ENCODE results near the gene GRIK4. TPM values are rescaled to one million over a fixed set of nuclear protein-coding genes. Genes with fewer than 3 reads are reported as not detected.

The GRIK4 gene
- total RNA-seq, 3 donors from 2014 or later (not counting 1 experiment from before 2014, with no cell fraction given) = 2.2 to 32.3 (median 21.9) TPM

GRCh38 chr11:120536797-120537169 lies 25.2 kb downstream of the GRIK4 start:
- Histone ChIP-seq H3K36me3 (ENCODE audit: control insufficient read depth, insufficient read depth, low read length) (no peaks in the 10 kb centered on the region), H3K27me3 (ENCODE audit: control insufficient read depth, insufficient read depth, low read length) (no peaks in the 10 kb centered on the region), H3K4me1 (ENCODE audit: control insufficient read depth, insufficient read depth, low read length) (no peaks in the 10 kb centered on the region), H3K9me3 (ENCODE audit: control insufficient read depth, insufficient read depth, low read length) (no peaks in the 10 kb centered on the region), H3K27ac (ENCODE audit: low read length) (no peak overlapping the region), H3K4me3 (ENCODE audit: low read length) (no peak overlapping the region)
- H3K4me1 Mint-ChIP-seq = peaks cover 0 to 35% of the 10 kb centered on the region in 2 donors
- 91% methylated on average over 11 of the region's 11 CpGs for WGBS (ENCODE audit: insufficient coverage)
- TF ChIP-seq CTCF (IDR thresholded peaks at IDR 0.05) = no peak
- no peaks in the 10 kb centered on the region for H3K9me3 Mint-ChIP-seq
- no peak for ATAC-seq
- H3K4me3 Mint-ChIP-seq = no peak overlapping the region
- H3K36me3 Mint-ChIP-seq = no peaks in the 10 kb centered on the region
- no peak overlapping the region for H3K27ac Mint-ChIP-seq
- intact Hi-C loops (cut with micrococcal nuclease) = no loop called here
- DNase-seq = no peak
- H3K27me3 Mint-ChIP-seq (ENCODE audit: low read depth in 2 of 2) = no peaks in the 10 kb centered on the region

- no peaks in the 10 kb centered on the region for H3K9me3 Mint-ChIP-seq
- H3K36me3 ChIP-seq (ENCODE audit: control insufficient read depth, insufficient read depth, low read length) = no peaks in the 10 kb centered on the region
- H3K9me3 ChIP-seq (ENCODE audit: control insufficient read depth, insufficient read depth, low read length) = no peaks in the 10 kb centered on the region
- no peak for TF ChIP-seq CTCF (IDR thresholded peaks at IDR 0.05)
- DNase-seq (no peak), ATAC-seq (no peak)
- WGBS (ENCODE audit: insufficient coverage) = 96% methylated on average over 12 of the region's 12 CpGs
- no peak overlapping the region for H3K4me3 ChIP-seq (ENCODE audit: low read length)
- H3K27me3 Mint-ChIP-seq (ENCODE audit: low read depth in 2 of 2) = no peaks in the 10 kb centered on the region
- H3K27me3 ChIP-seq (ENCODE audit: control insufficient read depth, insufficient read depth, low read length) = no peaks in the 10 kb centered on the region
- no peak overlapping the region for H3K4me3 Mint-ChIP-seq
- peak overlapping the region in 1 of 2 donors; percentile 54 for H3K27ac Mint-ChIP-seq
- H3K4me1 Mint-ChIP-seq = peaks cover 0 to 33% of the 10 kb centered on the region in 2 donors
- H3K27ac ChIP-seq (ENCODE audit: low read length) = no peak overlapping the region
- no peaks in the 10 kb centered on the region for H3K4me1 ChIP-seq (ENCODE audit: control insufficient read depth, insufficient read depth, low read length)
- no peaks in the 10 kb centered on the region for H3K36me3 Mint-ChIP-seq
- intact Hi-C loops (cut with micrococcal nuclease) = no loop called here
These were observed 26.4 kb downstream of the GRIK4 start for GRCh38 chr11:120537996-120538395.

- Mint-ChIP-seq H3K4me3 (no peak overlapping the region), H3K4me1 (peaks cover 0 to 36% of the 10 kb centered on the region in 2 donors), H3K27ac (peak overlapping the region in 1 of 2 donors; percentile 54), H3K36me3 (no peaks in the 10 kb centered on the region), H3K27me3 (ENCODE audit: low read depth in 2 of 2) (no peaks in the 10 kb centered on the region), H3K9me3 (no peaks in the 10 kb centered on the region)
- no peak for ATAC-seq
- no peak overlapping the region for H3K27ac ChIP-seq (ENCODE audit: low read length)
- H3K4me3 ChIP-seq (ENCODE audit: low read length) = no peak overlapping the region
- TF ChIP-seq CTCF (IDR thresholded peaks at IDR 0.05) = no peak
- H3K27me3 ChIP-seq (ENCODE audit: control insufficient read depth, insufficient read depth, low read length) = no peaks in the 10 kb centered on the region
- no peaks in the 10 kb centered on the region for H3K9me3 ChIP-seq (ENCODE audit: control insufficient read depth, insufficient read depth, low read length)
- DNase-seq = no peak
- no peaks in the 10 kb centered on the region for H3K36me3 ChIP-seq (ENCODE audit: control insufficient read depth, insufficient read depth, low read length)
- 67% methylated on average over 2 of the region's 2 CpGs for WGBS (ENCODE audit: insufficient coverage)
- H3K4me1 ChIP-seq (ENCODE audit: control insufficient read depth, insufficient read depth, low read length) = no peaks in the 10 kb centered on the region
- intact Hi-C loops (cut with micrococcal nuclease) = no loop called here
These were observed 27.2 kb downstream of the GRIK4 start for GRCh38 chr11:120538707-120539106.

GRCh38 chr11:120539667-120540369 lies 28.3 kb downstream of the GRIK4 start:
- Histone ChIP-seq H3K9me3 (ENCODE audit: control insufficient read depth, insufficient read depth, low read length) (no peaks in the 10 kb centered on the region), H3K36me3 (ENCODE audit: control insufficient read depth, insufficient read depth, low read length) (no peaks in the 10 kb centered on the region), H3K4me3 (ENCODE audit: low read length) (no peak overlapping the region), H3K27me3 (ENCODE audit: control insufficient read depth, insufficient read depth, low read length) (no peaks in the 10 kb centered on the region), H3K4me1 (ENCODE audit: control insufficient read depth, insufficient read depth, low read length) (peaks cover 2% of the 10 kb centered on the region), H3K27ac (ENCODE audit: low read length) (no peak overlapping the region)
- H3K36me3 Mint-ChIP-seq = no peaks in the 10 kb centered on the region
- H3K9me3 Mint-ChIP-seq = no peaks in the 10 kb centered on the region
- no peak for TF ChIP-seq CTCF (IDR thresholded peaks at IDR 0.05)
- no peaks in the 10 kb centered on the region for H3K27me3 Mint-ChIP-seq (ENCODE audit: low read depth in 2 of 2)
- no peak for DNase-seq
- H3K4me3 Mint-ChIP-seq = no peak overlapping the region
- no peak for ATAC-seq
- peaks cover 0 to 39% of the 10 kb centered on the region in 2 donors for H3K4me1 Mint-ChIP-seq
- intact Hi-C loops (cut with micrococcal nuclease) = no loop called here
- H3K27ac Mint-ChIP-seq = no peak overlapping the region
- 89% methylated on average over 9 of the region's 9 CpGs for WGBS (ENCODE audit: insufficient coverage)

All from natural killer cell (primary cell).